Psoas muscle (tissue), 8 donors: ENCODE results near the gene COIL. TPM values are rescaled to one million over a fixed set of nuclear protein-coding genes. Genes with fewer than 3 reads are reported as not detected.

Experiments
- ATAC-seq, 4 donors: fragments of 200-7000 bp; cut with Tn5 transposase; one replicate each; pipeline ENCODE4 v1.9.1; 2020; ENCODE audit warnings: moderate library complexity in 3 of 4, mild to moderate bottlenecking in 2 of 4
- DNase-seq, 2 donors: peaks; one replicate each; pipeline ENCODE4 v3.0.0-alpha.2; 2020
- H3K27ac ChIP-seq: fragments of 200-600 bp; one replicate; pipeline ENCODE4 v1.8.0; 2022
- H3K27me3 ChIP-seq, 3 donors: fragments of 200-600 bp in 1 of 3; one replicate each; pipeline versions ENCODE4 v1.6.1 to v1.8.0; 2013 to 2022; ENCODE audit warnings: low read length in 2 of 3, mild to moderate bottlenecking in 2 of 3, moderate library complexity in 1 of 3; ENCODE audit not compliant: insufficient read depth in 3 of 3
- H3K36me3 ChIP-seq, 2 donors: fragments of 200-600 bp in 1 of 2; one replicate each; pipeline versions ENCODE4 v1.6.1 to v1.8.0; 2013 to 2022; ENCODE audit warnings: low read depth in 1 of 2, mild to moderate bottlenecking in 1 of 2, moderate library complexity in 1 of 2; ENCODE audit not compliant: insufficient read depth in 1 of 2
- H3K4me1 ChIP-seq: fragments of 200-600 bp; one replicate; pipeline ENCODE4 v1.8.0; 2022
- H3K4me3 ChIP-seq: fragments of 200-600 bp; one replicate; pipeline ENCODE4 v1.8.0; 2022; ENCODE audit warnings: mild to moderate bottlenecking
- H3K9me3 ChIP-seq: fragments of 200-600 bp; one replicate; pipeline ENCODE4 v1.8.0; 2022
- WGBS, 3 donors: extraction: QIAGEN DNeasy Blood & Tissue Kit; methylation state at CpG; one replicate each; pipeline versions ENCODE4 v1.1.6 to v1.1.7; 2013; 5-methylcytosine and 5-hydroxymethylcytosine counted together
- intact Hi-C, 2 donors: fragments of 100-400 bp; cut with DNase I; formaldehyde crosslinking; loops; one replicate each; pipeline versions ENCODE4 v1.11.0 to v1.14.2; 2022
- polyA plus RNA-seq, 3 donors: library from polyadenylated mRNA; stranded (reverse); fragments of 200-250 nt; gene quantifications; one replicate each; pipeline ENCODE4 v1.2.3, GENCODE V29; 2013
- total RNA-seq, 4 donors: library from RNA; stranded (reverse); fragmentation: NEBNext Ultra II Directional in 2 of 4; extraction: Animal tissue kit (Norgen Biotek cat#: 25700) in 2 of 4; gene quantifications; one replicate each; pipeline versions ENCODE4 v1.2.1 to v1.2.4, GENCODE V29; 2021 to 2023
- TF ChIP-seq, protein P1 (sequence below): fragments of 200-600 bp; IDR thresholded peaks from one replicate; pipeline ENCODE4 v1.8.0; 2022; ENCODE audit warnings: antibody characterized with exemption
- donor health status: healthy with polysubstance abuse.
- donor health status: DM: no; HTN: no; CAD: no; lungs with moderate emphysema.
- donor health status: Bipolar disorder and iron deficiency.
- donor health status: healthy.
- donor health status: DM: yes; HTN: yes; CAD: no.
- donor health status: DM: no; HTN: no; CAD: no.
- donor health status: DM: no; HTN: no; CAD: no.
- donor health status: DM: yes; HTN: yes; CAD: no.

COIL gene
- total and polyA plus RNA-seq, 7 donors: 6.6 to 12.3 (median 9.2) TPM

DNA sequence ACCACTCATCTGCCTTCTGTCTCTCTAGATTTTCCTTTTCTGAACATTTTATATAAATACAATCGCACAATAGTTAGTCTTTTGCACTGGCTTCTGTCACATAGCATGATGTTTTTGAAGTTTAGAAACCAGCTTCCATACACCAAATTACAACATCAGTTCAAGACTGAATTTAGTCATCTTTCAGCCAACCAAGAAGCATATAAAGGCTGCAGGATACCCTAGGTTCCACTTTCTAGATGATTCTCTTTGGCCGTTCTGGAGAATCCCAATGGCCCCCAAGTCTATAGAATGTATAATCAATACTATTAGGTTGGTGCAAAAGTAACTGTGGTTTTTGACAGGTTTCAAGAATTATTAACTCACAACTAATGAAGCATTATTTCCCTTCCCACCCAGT is 36.5 kb upstream of the COIL start:
- TF ChIP-seq, protein P1, sequence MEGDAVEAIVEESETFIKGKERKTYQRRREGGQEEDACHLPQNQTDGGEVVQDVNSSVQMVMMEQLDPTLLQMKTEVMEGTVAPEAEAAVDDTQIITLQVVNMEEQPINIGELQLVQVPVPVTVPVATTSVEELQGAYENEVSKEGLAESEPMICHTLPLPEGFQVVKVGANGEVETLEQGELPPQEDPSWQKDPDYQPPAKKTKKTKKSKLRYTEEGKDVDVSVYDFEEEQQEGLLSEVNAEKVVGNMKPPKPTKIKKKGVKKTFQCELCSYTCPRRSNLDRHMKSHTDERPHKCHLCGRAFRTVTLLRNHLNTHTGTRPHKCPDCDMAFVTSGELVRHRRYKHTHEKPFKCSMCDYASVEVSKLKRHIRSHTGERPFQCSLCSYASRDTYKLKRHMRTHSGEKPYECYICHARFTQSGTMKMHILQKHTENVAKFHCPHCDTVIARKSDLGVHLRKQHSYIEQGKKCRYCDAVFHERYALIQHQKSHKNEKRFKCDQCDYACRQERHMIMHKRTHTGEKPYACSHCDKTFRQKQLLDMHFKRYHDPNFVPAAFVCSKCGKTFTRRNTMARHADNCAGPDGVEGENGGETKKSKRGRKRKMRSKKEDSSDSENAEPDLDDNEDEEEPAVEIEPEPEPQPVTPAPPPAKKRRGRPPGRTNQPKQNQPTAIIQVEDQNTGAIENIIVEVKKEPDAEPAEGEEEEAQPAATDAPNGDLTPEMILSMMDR: no peak
- Histone ChIP-seq H3K36me3 (peaks cover 0 to 77% of the 10 kb centered on the region in 2 donors), H3K27me3 (no peaks in the 10 kb centered on the region), H3K4me1 (peaks cover 10% of the 10 kb centered on the region), H3K27ac (no peak overlapping the region), H3K4me3 (no peak overlapping the region), H3K9me3 (no peaks in the 10 kb centered on the region)
- no peak for ATAC-seq
- intact Hi-C loops: no loop called here
- no peak for DNase-seq
- WGBS, 3 donors: 94 to 99% (median 96%) methylated on average over 2 of the region's 2 CpGs

DNA sequence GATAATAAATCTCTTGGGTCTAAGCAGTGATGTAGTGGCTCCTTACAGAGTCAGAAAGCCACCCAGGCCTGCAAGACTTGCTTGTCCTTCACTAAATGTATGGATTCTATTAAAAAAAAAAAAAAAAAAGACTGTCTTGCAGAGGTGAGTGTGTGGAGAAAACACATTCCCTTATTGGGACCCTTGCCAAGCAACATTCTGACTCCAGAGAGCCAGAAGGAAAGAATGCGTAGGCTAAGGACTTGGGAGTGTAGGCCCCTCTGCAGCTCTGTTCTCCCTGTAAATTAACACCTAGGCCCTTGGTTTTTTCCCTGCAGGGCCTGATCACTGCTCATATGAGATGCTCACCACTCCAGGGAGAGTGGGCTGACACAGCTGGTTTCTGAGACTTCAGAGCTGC is 34.9 kb upstream of the COIL start:
- TF ChIP-seq, protein P1: no peak
- no peaks in the 10 kb centered on the region for H3K9me3 ChIP-seq
- peaks cover 0 to 76% of the 10 kb centered on the region in 2 donors for H3K36me3 ChIP-seq
- intact Hi-C loops: no loop called here
- ATAC-seq (no peak), DNase-seq (no peak)
- no peaks in the 10 kb centered on the region for H3K27me3 ChIP-seq
- H3K27ac ChIP-seq: no peak overlapping the region
- H3K4me3 ChIP-seq: no peak overlapping the region
- WGBS, 3 donors: 91 to 100% (median 100%) methylated on average over 1 of the region's 1 CpG
- H3K4me1 ChIP-seq: peaks cover 10% of the 10 kb centered on the region

GRCh38 chr17:56994009-56994792 is 33.4 kb upstream of the COIL start:
- 91 to 97% (median 95%) methylated on average over 4 of the region's 4 CpGs for whole genome bisulfite sequencing, 3 donors
- H3K36me3 ChIP-seq: peaks cover 0 to 82% of the 10 kb centered on the region in 2 donors
- H3K4me3 ChIP-seq: no peak overlapping the region
- H3K27ac ChIP-seq: peak overlapping the region; percentile 47
- H3K27me3 ChIP-seq: no peaks in the 10 kb centered on the region
- TF ChIP-seq, protein P1: no peak
- peaks cover 10% of the 10 kb centered on the region for H3K4me1 ChIP-seq
- ATAC-seq (peak; percentile 69 to 88 (median 76)), DNase-seq (no peak)
- intact Hi-C loops: no loop called here
- H3K9me3 ChIP-seq: no peaks in the 10 kb centered on the region

GRCh38 chr17:56992364-56992763 is 31.5 kb upstream of the COIL start:
- TF ChIP-seq, protein P1: no peak
- Histone ChIP-seq H3K27ac (no peak overlapping the region), H3K4me3 (no peak overlapping the region), H3K27me3 (no peaks in the 10 kb centered on the region), H3K9me3 (no peaks in the 10 kb centered on the region), H3K36me3 (peaks cover 0 to 84% of the 10 kb centered on the region in 2 donors), H3K4me1 (peaks cover 10% of the 10 kb centered on the region)
- DNase-seq (no peak), ATAC-seq (no peak)
- WGBS, 3 donors: 80 to 90% (median 89%) methylated on average over 1 of the region's 1 CpG
- intact Hi-C loops: no loop called here
